GM19240 (cell line): ENCODE measurements around the gene TP53AIP1.
"Not testable (repeated sequence)": the region's sequence is repeated elsewhere in the genome, so short reads cannot be mapped to it uniquely, and the experiment has no call there.

Experiments
- DNase-seq: peaks from one replicate; pipeline ENCODE4 v3.0.0; 2011; ENCODE audit warnings: low spot score; ENCODE audit not compliant: insufficient read length

The TP53AIP1 gene

GRCh38 chr11:128926000-128926399, 16.7 kb downstream of the TP53AIP1 start:
- no peak for DNase-seq

GRCh38 chr11:128925250-128925600, 17.4 kb downstream of the TP53AIP1 start:
- no peak for DNase-seq

GRCh38 chr11:128924510-128925249, 18.0 kb downstream of the TP53AIP1 start:
- DNase-seq, result no peak

GRCh38 chr11:128924104-128924503, 18.6 kb downstream of the TP53AIP1 start:
- DNase-seq, result no peak

GRCh38 chr11:128921793-128922192, 20.9 kb downstream of the TP53AIP1 start:
- DNase-seq, result no peak

- no peak for DNase-seq
Observed at GRCh38 chr11:128920666-128921065, 22.0 kb downstream of the TP53AIP1 start.

DNA sequence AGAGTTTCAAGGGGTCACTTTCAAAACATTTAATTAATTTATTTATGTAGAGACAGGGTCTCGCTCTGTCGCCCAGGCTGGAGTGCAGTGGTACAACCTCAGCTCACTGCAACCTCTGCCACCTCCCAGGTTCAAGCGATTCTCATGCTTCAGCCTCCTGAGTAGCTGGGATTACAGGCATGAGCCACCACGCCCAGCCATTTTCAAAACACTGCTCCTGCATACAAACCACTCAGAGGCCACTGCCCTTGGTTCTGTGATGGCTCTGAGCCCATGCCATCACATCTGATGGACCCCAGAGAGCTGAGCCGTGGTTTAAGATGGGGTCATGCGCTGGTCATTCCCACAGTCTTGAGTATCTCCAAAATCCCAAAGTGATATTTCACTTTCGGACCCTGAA, 23.0 kb downstream of the TP53AIP1 start:
- not testable (repeated sequence) for DNase-seq

- DNase-seq, result no peak
Observed at GRCh38 chr11:128919216-128919615, 23.5 kb downstream of the TP53AIP1 start.

DNA sequence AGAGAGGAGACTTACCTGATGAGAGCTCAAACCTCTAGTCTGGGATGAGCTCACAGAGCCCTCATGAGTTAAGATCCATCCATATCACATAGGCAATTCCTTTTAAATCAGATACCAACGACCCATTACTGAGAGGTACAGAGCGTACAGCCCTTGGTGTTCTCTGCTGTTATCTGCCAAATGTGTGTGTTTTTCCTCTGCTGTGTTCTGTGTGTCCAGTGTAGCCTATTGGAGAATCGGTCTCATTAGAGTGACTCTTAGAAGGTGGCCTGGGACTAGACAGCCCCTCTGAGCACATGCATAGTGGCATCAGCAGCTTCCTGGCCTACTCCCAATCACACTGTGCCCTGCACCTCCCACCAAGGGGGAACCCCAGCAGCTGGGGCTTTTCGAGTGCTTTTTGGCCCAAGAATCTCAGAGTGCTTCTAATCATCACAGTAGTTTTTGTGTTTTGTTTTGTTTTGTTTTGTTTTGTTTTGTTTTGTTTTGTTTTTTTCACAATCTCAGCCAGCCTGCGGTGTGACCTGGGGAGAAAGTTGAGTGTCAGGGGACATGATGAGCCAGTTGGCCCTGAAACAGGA, 25.4 kb downstream of the TP53AIP1 start:
- no peak for DNase-seq

GRCh38 chr11:128916681-128917080, 26.0 kb downstream of the TP53AIP1 start:
- DNase-seq, result no peak

DNA sequence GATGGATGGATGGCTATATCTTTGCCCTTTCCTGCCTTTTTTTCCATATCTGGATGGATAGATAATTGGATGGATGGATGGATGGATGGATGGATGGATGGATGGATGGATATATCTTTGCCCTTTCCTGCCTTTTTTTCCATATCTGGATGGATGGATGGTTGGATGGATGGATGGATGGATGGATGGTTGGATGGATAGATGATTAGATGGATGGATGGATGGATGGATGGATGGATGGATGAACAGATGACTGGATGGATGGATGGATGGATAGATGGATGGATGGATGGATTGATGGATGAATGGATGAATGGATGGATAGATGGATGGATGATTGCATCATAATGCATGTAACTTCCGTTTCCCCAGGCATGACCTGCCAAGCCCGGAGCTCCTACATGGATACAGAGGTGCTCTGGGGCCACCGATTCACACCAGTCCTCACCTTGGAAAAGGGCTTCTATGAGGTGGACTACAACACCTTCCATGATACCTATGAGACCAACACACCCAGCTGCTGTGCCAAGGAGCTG, 26.6 kb downstream of the TP53AIP1 start:
- no peak for DNase-seq

DNA sequence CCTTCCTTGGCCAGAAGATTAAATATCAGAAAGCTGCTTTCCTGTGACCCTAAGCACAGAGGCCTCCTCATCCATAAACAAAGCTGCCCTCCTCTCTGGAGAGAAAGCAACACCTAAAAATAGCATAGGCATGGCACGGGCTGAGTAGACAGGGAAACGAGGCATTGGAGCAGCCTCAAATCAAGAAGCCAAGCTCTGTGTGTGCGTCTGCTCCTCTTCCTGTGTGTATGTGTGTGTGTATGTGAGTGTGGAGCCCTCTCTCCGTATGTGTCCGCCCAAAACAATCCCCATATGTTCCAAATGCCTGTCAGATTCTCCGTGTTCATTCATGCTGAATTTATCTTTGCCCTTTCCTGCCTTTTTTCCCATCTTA, 27.5 kb downstream of the TP53AIP1 start:
- DNase-seq, result no peak

DNA sequence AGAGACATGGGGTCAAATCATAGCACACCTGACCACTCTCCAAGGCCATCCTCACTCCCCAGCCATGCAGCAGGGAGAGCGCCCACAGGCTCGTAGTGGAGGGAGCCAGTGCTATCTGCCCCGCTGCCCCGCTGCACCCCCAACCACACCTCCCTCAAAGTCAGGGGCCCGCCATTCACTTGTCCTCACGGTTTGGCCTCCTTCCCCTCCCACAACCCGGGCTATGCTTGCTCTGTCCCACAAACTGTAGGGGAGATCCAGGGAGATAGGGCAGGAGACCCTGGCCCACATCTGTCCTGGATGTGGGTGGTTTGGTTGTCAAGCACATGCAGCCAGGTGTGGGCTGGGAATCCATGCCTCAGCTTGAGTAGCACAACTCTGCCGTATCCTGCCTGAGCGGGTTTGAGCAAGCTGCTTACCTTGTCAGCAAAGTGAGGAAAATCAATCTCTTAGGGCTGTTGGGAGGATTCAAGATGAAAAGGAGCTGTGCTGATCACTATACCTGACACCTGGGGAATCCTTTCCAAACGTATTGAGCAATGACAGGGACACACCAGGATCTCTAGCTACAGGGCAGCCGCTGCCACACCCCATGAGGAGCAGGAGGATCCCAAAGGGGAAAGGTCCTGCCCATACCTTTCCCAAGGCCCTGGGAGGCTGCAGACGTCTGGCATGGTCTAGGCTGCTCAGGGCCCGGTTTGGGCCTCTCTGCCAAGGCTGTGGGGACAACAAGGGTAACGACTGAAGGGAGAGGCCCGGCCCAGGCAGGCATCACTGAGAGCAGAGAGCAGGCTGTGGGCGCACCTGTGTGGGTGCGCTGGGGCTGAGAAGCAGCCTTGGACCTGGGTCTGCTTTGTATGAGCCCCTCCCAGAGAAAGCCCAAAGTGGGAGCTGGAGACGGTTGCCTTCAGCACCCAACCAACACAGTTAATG, 28.2 kb downstream of the TP53AIP1 start:
- no peak for DNase-seq

DNA sequence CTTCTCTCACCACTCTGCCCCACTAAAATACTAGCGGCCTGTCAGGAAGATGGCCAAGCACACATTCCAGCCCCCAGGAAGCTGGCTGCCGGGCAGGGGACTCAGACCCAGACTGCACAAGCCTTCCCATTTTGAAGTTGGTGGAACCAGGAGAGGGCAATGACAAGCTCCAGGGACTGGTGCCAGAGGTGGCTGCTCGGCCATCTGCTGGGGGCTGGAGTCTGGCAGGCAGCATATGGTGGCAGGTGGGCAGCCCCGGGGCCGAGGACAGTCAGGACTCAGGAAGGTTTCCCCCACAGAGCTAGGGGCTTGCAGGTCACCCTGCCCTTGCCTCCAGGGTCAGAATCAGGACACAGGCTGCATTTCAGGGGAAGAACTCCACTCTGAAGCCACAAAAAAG, 28.9 kb downstream of the TP53AIP1 start:
- no peak for DNase-seq

- DNase-seq, result no peak
Observed at GRCh38 chr11:128911701-128912100, 31.0 kb downstream of the TP53AIP1 start.

DNA sequence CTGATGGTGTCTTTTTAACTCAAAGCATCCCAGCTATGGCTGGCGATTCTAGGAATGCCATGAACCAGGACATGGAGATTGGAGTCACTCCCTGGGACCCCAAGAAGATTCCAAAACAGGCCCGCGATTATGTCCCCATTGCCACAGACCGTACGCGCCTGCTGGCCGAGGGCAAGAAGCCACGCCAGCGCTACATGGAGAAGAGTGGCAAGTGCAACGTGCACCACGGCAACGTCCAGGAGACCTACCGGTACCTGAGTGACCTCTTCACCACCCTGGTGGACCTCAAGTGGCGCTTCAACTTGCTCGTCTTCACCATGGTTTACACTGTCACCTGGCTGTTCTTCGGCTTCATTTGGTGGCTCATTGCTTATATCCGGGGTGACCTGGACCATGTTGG, 31.4 kb downstream of the TP53AIP1 start:
- DNase-seq, result no peak

DNA sequence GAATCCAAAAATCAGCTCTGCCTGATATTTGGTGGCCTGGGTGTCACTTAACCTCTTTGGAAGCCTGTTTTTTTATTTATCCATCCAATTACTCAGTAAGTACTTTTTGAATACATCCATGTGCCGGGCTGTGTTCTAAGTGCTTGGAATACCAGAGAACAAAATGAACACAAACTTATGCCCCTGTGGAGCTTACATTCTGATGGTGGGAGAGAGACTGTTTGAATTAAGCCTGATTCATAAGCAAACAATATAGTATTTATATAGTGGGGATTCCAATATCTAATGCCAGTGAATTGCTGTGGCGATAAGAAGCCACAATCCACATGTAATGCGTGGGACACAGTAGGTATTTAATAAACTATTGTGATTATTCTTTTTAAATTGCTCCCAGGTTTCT, 32.1 kb downstream of the TP53AIP1 start:
- DNase-seq, result no peak

DNA sequence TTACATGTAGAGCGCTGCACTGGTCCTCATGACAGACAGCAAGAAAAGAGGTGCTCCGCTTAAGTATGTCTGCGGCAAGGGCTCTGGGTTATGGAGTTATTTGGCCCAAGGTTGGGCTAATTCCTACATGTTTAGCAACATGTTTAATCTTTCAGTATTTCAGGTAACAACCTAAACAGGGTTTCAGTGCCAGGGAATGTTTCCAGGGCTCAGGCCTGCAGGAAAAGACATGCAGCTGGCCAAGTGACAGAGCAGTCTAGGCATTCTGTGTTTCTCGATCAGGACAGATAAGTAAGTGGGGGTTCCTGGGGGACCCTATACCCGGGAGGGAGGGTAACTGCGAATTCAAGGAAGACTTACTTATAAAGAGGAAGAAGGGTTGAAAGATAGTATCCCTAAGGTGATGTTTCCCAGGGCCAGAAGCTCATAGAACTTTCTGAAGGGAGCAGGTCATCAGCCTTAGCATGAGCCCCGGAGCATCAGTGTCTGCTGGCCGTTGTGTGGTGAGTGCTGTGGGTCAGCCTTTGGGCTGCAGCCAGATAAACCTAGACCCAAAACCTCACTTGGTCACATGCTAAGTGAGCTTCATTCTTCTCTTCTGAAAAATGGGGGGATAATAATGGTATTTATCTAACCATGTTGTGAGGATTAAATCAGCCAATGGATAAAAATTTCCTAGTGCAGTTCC, 33.1 kb downstream of the TP53AIP1 start:
- no peak for DNase-seq

GRCh38 chr11:128908391-128909246, 34.1 kb downstream of the TP53AIP1 start:
- no peak for DNase-seq

DNA sequence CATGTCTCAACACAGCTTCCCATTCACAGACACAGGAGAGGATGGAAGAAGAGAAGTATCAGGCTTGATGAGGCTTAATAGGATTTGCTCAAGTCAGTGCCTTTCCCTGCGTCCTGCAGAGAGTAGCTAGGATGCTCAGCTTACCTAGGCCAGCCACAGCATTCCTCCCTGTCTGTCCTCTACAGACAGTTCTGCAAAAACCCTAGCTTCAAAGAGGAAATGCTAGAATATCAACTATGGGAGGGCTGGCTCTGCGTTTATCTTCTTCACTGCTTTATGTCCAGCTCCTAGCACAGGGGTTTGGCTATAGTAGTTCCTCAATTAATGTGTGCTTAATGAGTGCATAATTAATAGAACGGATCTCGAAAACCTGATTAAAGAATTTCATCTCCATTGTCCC, 35.1 kb downstream of the TP53AIP1 start:
- no peak for DNase-seq
